Measurements from ENCODE around the gene ACTL6B.

ACTL6B gene

DNA sequence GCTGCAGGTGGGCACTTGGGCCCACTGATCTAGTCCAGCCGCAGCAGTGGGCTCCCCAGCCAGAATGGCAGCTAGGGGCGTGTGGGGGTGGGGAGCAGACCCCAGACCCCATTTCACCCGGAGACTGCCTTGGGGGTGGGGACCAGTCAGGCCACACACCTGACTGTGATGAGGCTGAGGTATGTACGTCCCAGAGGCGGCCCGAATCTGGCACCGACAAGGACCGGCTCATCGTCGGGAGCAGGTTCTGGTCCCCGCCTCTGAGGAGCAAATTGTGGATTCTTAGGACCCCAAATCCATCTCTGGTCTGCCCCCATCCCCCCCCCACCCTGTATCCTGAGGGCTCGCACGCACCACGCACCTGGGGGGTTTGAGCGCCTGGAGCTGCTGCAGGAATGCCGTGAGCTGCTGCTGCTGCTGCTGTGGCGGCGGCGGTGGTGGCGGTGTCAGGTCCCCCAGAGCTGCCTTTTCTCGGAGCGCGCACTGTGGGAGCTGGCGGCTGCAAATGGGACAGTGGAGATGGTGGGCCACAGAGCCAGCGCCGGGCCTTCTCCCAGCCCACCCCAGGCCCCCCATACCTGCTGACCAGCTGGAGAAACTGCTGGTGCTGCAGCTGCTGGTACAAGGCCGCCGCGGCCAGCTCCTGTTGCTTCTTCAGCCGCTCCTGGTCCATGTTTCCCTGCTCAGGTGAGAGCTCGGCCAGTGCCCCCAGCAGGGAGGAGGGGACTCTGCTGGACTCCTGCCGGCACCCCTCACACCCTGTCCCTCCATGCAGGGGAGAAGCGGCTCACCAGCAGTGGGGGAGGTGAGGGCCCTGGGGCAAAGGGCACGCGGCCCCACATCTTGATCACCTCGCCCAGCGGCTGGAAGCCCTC is 27.6 kb upstream of the ACTL6B start:
- no peak for DNase-seq

DNA sequence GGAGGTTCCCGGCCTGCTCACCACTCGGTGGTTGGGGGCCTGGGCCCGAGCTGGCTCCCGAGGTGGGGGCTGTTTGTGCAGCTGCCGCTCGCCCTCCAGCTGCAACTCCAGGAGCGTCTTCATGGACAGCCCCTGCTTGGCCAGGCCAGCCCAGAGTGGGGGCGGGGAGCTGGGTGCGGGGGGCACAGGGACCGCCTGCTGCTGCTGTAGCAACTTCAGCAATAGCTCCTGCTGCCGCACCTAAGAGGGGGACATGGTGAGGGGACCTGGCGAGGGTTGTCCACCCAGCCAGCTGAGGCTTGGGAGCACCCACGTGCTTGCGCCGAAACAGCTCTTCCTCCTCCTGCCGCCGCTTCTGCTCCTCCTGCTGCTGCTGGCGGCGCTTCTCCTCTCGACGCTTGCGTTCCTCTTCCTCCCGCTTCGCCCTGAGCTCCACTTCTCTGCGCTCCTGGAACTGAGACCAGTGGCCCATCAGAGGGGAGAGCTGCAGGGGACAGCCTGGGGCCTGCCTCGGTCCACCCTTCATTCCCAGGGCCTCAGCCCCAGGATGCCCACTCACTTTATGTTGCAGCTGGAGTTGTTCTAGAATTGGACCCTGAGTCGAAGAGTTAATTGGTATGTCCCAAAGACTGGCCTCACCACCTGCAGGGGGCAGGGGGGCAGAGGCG is 26.9 kb upstream of the ACTL6B start:
- DNase-seq = no peak

DNA sequence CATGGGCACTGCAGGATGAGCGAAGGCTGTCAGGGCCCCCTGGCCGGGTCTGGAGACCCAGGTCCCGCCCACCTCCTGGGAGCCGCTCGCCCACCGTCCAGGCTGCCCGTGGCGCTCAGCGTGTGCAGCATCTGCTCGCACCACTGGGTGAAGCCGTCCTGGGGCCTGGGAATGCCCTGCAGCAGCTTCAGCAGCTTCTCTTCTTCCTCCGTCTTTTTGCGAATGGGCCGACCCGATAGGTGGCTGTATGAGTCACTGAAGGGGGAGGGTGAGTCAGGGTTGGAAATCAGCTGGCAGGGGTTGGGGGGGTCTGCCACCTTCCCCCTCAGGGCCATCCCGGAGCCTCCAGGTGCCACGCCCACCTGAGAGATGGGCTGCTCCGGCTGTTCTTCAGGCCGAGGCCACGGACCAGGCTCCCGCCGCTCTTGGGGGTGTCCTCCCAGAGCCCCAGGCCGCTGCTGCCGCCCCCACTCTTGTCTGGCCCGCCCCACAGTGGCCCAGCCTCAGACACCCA is 26.0 kb upstream of the ACTL6B start:
- DNase-seq = no peak

GRCh38 chr7:100681491-100682227 is 25.4 kb upstream of the ACTL6B start:
- DNase-seq = no peak

DNA sequence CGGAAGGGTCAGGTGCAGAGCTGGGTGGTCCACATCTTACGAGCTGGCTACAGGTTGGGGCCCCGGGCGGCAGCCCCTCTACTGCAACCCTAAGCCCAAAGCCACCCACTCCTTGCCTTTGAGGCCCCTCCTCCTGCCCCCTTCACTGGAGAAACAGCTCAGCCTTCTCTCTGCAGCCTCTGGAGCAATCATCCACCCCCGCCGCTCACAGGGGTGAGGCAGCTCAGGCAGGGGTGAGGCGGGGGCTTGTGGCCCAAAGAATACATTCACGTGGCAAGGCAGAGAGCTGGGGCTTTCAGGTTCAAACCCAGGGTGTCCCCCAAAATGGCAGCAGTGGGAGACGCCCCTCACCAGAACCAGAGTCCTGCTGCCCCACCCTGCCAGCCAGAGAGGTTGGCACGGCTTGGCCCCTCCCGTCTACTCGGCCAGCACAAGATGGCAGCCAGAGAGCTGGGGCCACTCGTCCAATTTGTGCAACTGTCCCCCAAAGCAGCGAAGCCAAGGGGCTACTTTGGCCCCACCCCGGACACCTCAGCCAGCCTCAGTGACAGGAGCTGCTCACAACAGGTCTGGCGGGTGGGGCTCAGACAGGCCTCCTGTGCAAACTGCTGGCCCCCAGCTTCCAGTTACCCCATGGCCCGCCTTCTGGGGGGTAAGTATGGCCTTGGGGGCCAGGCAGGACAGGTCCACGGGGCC is 24.5 kb upstream of the ACTL6B start:
- DNase-seq = peak; percentile 33

DNA sequence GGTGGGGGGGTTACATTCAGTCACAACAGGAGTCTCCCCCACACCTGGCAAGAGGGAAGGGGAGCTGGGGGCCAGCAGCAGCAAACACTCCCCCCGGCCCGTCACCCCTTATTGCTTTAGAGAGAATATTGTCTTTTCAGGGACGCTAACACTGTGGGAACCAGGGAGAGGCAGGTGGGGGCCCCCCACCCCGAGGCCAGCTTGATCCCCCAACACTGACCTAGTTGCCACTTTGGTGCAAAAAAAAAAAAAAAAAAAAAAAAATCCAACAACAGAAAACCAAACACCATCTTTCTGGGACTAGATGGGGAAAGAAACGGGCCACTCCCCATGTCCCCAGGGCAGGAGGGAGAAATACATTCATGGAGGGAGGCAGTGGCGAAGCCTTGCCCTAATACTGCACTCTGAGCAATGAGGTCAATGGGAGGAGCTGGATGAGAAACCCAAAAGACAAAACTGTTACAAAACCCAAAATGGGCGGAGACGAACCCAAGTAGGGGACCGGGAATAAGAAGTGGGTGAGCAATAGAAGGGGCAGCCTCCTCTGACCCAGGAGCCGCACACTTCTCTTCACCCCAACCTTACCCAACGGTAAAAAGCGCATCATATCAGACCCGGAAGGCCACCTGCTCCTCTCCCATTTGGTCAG is 23.8 kb upstream of the ACTL6B start:
- peak; percentile 61 for DNase-seq

DNA sequence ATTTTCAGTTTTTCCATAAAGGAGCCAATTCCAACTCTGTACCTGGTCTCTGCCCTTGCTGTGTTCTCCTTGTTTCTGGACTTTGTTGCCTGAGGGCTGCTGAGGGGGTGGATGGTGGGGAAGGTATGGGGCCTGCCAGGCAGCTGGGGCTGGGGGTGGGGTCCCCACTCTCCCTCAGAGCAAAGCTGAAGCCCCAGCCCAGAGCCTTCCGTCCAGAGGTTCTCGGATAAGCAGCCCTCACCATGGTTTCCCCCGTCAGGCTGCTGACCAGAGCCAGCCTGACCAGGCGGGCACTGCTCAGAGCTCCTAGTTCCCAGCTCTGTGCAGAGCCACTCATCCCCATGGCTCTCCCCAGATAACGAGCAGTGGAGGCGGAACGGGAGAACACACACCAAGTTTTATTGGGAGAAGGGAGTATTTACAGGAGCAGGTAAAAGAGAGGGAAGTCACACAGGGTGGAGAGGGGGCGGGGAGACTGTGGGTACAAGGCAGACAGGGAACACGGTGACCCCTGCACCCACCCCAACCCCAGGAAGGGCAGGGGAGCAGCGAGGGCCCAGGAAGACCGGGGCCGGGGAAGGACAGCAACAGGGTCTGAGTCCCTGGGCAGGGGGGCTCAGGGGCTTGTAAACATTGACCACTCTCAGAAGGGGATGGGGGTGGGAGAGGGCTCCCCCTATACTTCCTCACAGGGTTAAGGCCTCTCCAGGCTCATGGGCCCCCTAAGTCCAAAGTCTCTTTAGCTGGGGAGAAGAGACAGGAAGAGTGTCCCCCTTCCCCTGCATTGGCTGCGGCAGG is 23.1 kb upstream of the ACTL6B start:
- no peak for DNase-seq

DNA sequence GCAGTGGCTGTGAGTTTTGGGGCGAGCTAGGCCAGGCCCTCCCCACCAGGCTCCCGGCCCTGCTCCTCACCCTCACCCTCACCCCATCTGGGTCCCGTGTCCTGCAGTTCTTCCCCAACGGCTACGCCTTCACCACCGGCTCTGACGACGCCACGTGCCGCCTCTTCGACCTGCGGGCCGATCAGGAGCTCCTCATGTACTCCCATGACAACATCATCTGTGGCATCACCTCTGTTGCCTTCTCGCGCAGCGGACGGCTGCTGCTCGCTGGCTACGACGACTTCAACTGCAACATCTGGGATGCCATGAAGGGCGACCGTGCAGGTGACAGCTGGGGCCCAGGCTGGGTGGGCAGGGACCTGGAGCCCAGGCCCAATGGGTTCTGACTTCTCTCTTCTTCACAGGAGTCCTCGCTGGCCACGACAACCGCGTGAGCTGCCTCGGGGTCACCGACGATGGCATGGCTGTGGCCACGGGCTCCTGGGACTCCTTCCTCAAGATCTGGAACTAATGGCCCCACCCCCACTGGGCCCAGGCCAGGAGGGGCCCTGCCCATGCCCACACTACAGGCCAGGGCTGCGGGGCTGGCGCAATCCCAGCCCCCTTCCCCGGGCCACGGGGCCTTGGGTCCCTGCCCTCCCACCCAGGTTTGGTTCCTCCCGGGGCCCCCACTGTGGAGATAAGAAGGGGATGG is 22.2 kb upstream of the ACTL6B start:
- no peak for DNase-seq

DNA sequence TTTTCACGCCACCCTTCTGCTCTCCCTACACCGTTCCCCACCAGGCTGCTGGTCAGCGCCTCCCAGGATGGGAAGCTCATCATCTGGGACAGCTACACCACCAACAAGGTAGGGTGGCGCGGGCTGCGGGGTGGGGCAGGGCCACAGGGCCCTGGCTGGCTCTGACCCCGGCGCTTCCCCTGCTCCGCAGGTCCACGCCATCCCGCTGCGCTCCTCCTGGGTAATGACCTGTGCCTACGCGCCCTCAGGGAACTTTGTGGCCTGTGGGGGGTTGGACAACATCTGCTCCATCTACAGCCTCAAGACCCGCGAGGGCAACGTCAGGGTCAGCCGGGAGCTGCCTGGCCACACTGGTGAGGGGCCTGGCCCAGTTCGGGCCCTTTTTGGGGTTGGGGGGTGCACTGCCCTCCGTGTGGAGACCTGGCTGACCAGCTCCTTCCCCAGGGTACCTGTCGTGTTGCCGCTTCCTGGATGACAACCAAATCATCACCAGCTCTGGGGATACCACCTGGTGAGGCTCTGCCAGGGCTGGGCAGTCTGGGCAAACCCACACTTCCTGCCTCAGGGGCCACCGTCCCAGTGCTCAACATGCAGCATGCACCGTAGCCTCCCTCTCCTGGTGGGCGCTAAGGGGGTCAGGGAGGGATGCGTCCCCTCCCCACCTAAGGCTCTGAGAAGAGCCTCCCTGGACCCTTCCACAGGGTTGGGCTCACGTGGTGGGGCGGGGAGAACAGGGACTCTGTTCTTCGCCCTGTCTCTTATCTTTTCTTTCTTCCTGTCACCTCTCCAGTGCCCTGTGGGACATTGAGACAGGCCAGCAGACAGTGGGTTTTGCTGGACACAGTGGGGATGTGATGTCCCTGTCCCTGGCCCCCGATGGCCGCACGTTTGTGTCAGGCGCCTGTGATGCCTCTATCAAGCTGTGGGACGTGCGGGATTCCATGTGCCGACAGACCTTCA is 21.3 kb upstream of the ACTL6B start:
- DNase-seq = no peak

DNA sequence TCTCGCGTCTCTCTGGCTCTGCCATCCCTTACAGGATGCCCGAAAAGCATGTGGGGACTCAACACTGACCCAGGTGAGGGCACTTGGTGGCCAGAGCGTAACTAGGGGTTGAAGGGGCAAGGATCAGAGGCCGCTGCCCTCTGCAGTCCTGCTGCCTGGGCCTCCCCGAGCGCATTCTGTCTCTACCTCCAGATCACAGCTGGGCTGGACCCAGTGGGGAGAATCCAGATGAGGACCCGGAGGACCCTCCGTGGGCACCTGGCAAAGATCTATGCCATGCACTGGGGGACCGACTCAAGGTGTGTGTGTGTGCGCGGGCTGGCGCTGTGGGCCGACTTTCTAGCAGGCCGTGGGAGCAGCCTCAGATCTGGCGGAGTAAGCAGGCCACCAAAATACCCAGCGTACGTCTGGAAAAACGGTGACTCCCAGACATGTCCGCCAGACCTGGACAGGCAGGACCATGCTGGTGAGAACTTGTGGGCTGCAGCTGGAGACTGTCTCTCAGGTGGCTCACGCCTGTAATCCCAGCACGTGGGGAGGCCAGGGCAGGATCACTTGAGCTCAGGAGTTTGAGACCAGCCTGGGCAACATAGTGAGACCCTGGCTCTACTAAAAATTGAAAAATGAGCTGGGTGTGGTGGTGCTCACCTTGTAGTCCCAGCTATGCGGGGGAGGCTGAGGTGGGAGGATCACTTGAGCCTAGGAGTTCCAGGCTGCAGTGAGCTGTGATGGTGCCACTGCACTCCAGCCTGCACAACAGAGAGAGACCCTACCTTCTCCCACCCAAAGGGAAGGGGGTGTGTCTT is 20.5 kb upstream of the ACTL6B start:
- DNase-seq = no peak

DNA sequence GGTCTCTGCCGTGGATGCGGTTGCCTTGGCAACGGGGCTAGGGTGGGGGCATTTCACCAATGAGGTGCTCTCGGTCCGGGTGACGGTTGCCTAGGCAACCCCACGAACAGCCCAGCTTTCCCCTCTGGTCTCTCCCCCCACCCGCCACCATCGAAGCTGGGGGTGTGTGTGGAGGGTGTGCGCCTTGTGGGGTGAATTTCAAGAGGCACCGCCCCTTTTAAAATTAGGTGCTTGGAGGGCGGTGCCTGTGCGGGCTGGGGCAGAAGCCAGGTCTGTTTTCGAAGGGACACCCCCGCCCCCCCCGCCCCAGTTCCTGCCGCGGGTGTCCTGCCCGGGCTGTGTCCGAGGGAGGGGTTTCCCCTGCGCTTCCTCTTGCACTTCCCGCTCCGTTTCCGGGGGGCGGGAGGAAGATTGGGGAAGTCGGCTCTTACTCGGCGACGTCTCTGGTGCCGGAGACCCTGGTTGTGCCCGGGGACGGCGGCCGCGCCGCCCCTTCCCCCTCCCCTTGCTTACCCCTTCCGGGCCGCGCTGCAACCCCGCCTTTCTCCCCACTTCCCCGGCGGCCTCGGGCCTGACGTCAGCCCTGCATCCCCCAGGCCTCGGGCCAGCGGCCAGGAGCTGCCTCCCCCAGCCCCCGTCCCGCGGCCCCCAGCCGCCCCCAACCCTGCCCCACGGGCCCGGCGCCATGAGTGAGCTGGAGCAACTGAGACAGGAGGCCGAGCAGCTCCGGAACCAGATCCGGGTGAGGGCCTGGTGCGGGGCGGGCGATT is 19.5 kb upstream of the ACTL6B start:
- DNase-seq = peak; percentile 94

DNA sequence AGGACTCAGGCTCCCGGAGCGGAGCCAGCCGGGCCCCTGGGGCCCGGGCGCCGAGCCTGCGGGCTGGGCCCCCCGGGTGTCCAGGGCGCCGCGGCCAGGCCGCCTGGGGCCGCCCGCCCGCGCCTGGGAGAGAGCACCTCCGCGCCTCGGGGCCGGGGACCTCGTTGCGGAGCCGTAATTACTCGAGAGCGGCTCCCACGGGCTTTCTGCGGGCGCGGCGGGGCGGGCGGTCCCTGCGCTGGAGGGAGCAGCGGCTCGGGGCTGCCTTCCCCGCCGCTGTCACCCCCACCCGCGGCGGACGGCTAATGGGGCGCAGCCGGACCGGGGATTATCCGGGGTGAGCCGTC is 18.8 kb upstream of the ACTL6B start:
- no peak for DNase-seq

DNA sequence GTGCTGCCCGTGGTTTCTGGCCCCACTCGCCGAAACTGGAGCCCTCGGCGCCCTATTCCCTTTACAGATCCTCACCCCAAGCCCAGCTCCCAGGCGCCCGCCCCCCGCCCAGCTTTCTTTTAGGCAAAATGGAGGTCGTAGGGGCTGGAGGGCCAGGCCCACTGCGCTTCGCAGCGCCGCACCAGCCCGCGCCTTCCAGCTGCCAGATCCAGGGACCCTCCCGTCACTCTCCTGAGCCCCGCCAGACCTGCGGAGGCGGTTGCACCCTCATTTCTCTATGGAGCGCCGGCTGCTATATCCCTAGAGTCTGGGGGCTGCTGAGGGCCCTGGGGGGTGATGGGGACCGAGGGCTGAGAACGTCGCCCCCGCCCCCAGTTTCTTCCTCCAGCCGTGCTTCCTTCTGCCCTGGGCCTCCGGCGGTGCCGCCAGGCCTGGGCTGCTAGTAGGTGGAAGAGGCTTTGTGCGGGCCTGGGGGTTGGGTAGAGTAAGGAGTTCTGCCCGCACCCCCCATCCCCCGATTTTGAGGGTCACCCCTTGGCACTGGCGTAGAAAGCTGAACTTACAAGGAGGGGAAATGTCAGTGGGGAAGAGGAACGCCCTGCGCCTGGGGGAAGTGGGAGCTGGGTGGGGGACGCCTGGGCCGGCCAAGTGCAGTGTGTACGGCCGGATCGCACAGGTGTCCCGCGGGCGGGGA is 18.3 kb upstream of the ACTL6B start:
- DNase-seq = peak; percentile 33

GRCh38 chr7:100673942-100674410 is 17.7 kb upstream of the ACTL6B start:
- DNase-seq = peak; percentile 57

DNA sequence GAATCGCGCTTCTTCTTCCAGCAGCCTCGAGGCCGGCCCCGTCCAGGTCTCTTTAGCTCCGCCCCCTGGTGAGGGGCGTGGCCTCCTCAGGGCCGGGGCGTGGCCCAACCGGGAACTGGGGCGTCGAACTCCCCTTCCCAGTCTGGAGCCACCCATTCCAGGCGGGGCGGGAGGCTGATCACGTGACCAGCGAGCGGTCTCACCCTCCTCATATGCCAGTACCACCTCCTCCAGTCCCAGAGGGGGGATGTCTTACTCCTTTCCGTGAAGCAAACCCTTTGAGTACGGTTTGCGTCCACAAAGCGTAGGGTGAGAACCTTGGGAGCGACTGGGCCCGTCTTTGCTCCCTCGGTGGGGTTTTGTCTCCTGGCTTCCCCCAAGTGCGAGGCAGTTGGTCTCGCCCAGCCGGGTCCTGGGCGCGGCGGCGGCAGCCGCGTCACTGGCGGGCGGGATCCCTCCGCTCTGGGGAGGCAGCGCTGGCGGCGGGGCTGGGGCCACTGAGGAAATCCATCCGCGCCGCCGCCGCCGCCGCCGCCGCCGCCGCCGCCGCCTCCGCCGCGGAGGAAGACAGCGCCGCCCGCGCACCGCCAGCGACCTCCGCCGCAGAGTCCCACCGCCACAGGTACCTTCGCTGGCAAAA is 17.2 kb upstream of the ACTL6B start, which contains the start of gene GNB2:
GNB2 (plus strand) TSS at position 439 of the 640 bp plus-strand sequence. CDS start 2,526 bp downstream, outside the sequence.
- DNase-seq = peak; percentile 99

Measured in hematopoietic multipotent progenitor cell treated with erythropoietin and hydrocortisone succinate and interleukin-3 and kit ligand, for 8 days (in vitro differentiated cells).